ENCODE results near the gene THADA. TPM values are rescaled to one million over a fixed set of nuclear protein-coding genes. Genes with fewer than 3 reads are reported as not detected.

Gene THADA
- total RNA-seq, 1 experiment from 2014 or later: 20.1 TPM

GRCh38 chr2:43438858-43439655 lies 156.8 kb downstream of the THADA start:
- Histone ChIP-seq H3K79me1 (ENCODE audit: insufficient read depth, low read depth, low read length, poor library complexity, severe bottlenecking) (no peaks in the 10 kb centered on the region), H3K23me2 (ENCODE audit: insufficient read length, low read depth, low read length, poor library complexity, severe bottlenecking) (no peaks in the 10 kb centered on the region), H3K56ac (ENCODE audit: insufficient read length, low read depth, low read length) (no peak overlapping the region), H3T11ph (ENCODE audit: low read length) (no peak overlapping the region), H3K4me2 (ENCODE audit: insufficient read depth, insufficient read length, low read length) (no peak overlapping the region), H3K9me3 (ENCODE audit: control insufficient read depth, low read depth, low read length) (no peaks in the 10 kb centered on the region), H3K9ac (ENCODE audit: extremely low read depth, insufficient read length, low read length) (no peak overlapping the region), H2AFZ (ENCODE audit: low read length) (no peak overlapping the region), H3K4ac (ENCODE audit: low read depth, low read length) (no peak overlapping the region), H3K27me3 (ENCODE audit: insufficient read depth, low read length) (no peaks in the 10 kb centered on the region), H4K20me1 (ENCODE audit: control insufficient read depth, insufficient read depth, insufficient read length) (no peaks in the 10 kb centered on the region), H4K8ac (replicated peaks; ENCODE audit: insufficient read length, low read depth, low read length) (no peak overlapping the region), H3K79me2 (ENCODE audit: insufficient read depth, low read length) (no peaks in the 10 kb centered on the region), H3K14ac (ENCODE audit: insufficient read depth, low read length) (no peak overlapping the region), H2BK5ac (ENCODE audit: insufficient read length, low read length) (no peak overlapping the region), H4K5ac (ENCODE audit: insufficient read length, low read depth, low read length) (no peak overlapping the region), H2BK20ac (ENCODE audit: low read depth, low read length, poor library complexity, severe bottlenecking) (no peak overlapping the region), H3K23ac (ENCODE audit: insufficient read length, low read depth, low read length) (no peak overlapping the region), H2BK120ac (ENCODE audit: low read depth, low read length, poor library complexity, severe bottlenecking) (no peak overlapping the region), H4K91ac (ENCODE audit: insufficient read length, low read depth, low read length) (no peak overlapping the region), H2BK12ac (ENCODE audit: insufficient read length, low read depth, low read length) (no peak overlapping the region), H2BK15ac (ENCODE audit: low read depth, low read length) (no peak overlapping the region), H3K18ac (ENCODE audit: insufficient read length, low read depth, low read length) (no peak overlapping the region), H3K4me1 (ENCODE audit: insufficient read depth, low read length) (peaks cover 3% of the 10 kb centered on the region; the same call in 1 of the 2 replicates), H3K27ac (ENCODE audit: insufficient read length, low read depth, low read length) (no peak overlapping the region), H2AK5ac (ENCODE audit: insufficient read length, low read length) (no peak overlapping the region)
- no peaks in the 10 kb centered on the region for H3K9me3 Mint-ChIP-seq
- WGBS (ENCODE audit: extremely low coverage, insufficient read length, low lambda C conversion rate): no CpG with 5 or more reads among the region's 7 CpGs
- DNase-seq: no peak
- H3K4me1 Mint-ChIP-seq: peaks cover 3 to 5% of the 10 kb centered on the region in 2 experiments; a peak in 3 of 4 replicates
- no peak overlapping the region for H3K4me3 Mint-ChIP-seq
- no peak for TF ChIP-seq CTCF (conservative IDR thresholded peaks at IDR 0.05)
- no peaks in the 10 kb centered on the region for H3K27me3 Mint-ChIP-seq (ENCODE audit: low read depth)
- H3K27ac Mint-ChIP-seq: no peak overlapping the region
- H3K36me3 Mint-ChIP-seq (ENCODE audit: insufficient read depth in 1 of 3, low read depth in 3 of 3): no peaks in the 10 kb centered on the region

Data from H9 (cell line).